DOHH2 (cell line): ENCODE results near the gene SHB.

Experiments
- H3F3A ChIP-seq: fragments of 200-600 bp; sonication (generic), shearing (Covaris generic); 2 replicates; pipeline ENCODE4 v1.6.0; 2016; ENCODE audit warnings: antibody characterized with exemption, mild to moderate bottlenecking; ENCODE audit not compliant: control insufficient read depth, insufficient read depth
- H3K27ac ChIP-seq: fragments of 200-600 bp; sonication (generic); 2 replicates; pipeline ENCODE4 v1.5.1; 2014; ENCODE audit warnings: low read depth, mild to moderate bottlenecking, low read length, moderate library complexity
- H3K27me3 ChIP-seq: fragments of 200-600 bp; sonication (generic); 2 replicates; pipeline ENCODE4 v1.6.1; 2014; ENCODE audit warnings: mild to moderate bottlenecking, low read length, mixed read lengths; ENCODE audit not compliant: control insufficient read depth
- H3K36me3 ChIP-seq: fragments of 200-600 bp; sonication (generic); 2 replicates; pipeline ENCODE4 v1.6.1; 2014; ENCODE audit warnings: mild to moderate bottlenecking, low read length, moderate library complexity, mixed read lengths; ENCODE audit not compliant: control insufficient read depth
- H3K4me1 ChIP-seq: fragments of 200-600 bp; sonication (generic); 2 replicates; pipeline ENCODE4 v1.6.1; 2014; ENCODE audit warnings: mild to moderate bottlenecking, low read length, mixed read lengths; ENCODE audit not compliant: control insufficient read depth
- H3K4me2 ChIP-seq: fragments of 200-600 bp; sonication (generic); 2 replicates; pipeline ENCODE4 v1.6.0; 2014; ENCODE audit warnings: mild to moderate bottlenecking, low read length, moderate library complexity
- H3K4me3 ChIP-seq: fragments of 200-600 bp; sonication (generic); 2 replicates; pipeline ENCODE4 v1.5.1; 2014; ENCODE audit warnings: mild to moderate bottlenecking, low read length, mixed read lengths
- H3K79me2 ChIP-seq: fragments of 200-600 bp; sonication (generic); 2 replicates; pipeline ENCODE4 v1.6.1; 2014; ENCODE audit warnings: mild to moderate bottlenecking, low read length, mixed read lengths; ENCODE audit not compliant: control insufficient read depth
- H3K9me2 ChIP-seq: fragments of 200-600 bp; sonication (generic); replicated peaks from 2 replicates; pipeline ENCODE4 v1.6.1; 2014; ENCODE audit warnings: mild to moderate bottlenecking, low read length, mixed read lengths; ENCODE audit not compliant: control insufficient read depth
- H3K9me3 ChIP-seq: fragments of 200-600 bp; sonication (generic); 2 replicates; pipeline ENCODE4 v1.6.1; 2014; ENCODE audit warnings: antibody characterized with exemption, low read length, mixed read lengths; ENCODE audit not compliant: control insufficient read depth, insufficient read depth
- H4K20me1 ChIP-seq: fragments of 200-600 bp; sonication (generic); 2 replicates; pipeline ENCODE4 v1.6.0; 2014; ENCODE audit warnings: low read depth, mild to moderate bottlenecking, antibody characterized with exemption, low read length, moderate library complexity; ENCODE audit not compliant: control insufficient read depth, insufficient read depth
- CTCF ChIP-seq: fragments of 200-600 bp; sonication (generic); IDR thresholded peaks from one replicate; pipeline ENCODE4 v1.5.1; 2014; ENCODE audit warnings: antibody characterized with exemption, mild to moderate bottlenecking, low read depth, low read length; ENCODE audit not compliant: poor library complexity, severe bottlenecking
- EZH2phosphoT487 ChIP-seq: fragments of 200-600 bp; sonication (generic); IDR thresholded peaks from 2 replicates; pipeline ENCODE4 v1.6.1; 2017; ENCODE audit warnings: borderline replicate concordance, mild to moderate bottlenecking, antibody characterized with exemption, low read length, moderate library complexity, mixed read lengths

Gene SHB

GRCh38 chr9:38092656-38093055 is 23.6 kb upstream of the SHB start:
- H4K20me1 ChIP-seq = no peaks in the 10 kb centered on the region
- H3K9me3 ChIP-seq = no peaks in the 10 kb centered on the region
- no peaks in the 10 kb centered on the region for H3K9me2 ChIP-seq
- H3K4me1 ChIP-seq = no peaks in the 10 kb centered on the region
- no peak overlapping the region for H3K4me3 ChIP-seq
- TF ChIP-seq EZH2phosphoT487 = no peak
- TF ChIP-seq CTCF = no peak
- peaks cover 5% of the 10 kb centered on the region for H3K27me3 ChIP-seq
- no peaks in the 10 kb centered on the region for H3K79me2 ChIP-seq
- H3K27ac ChIP-seq = no peak overlapping the region
- no peaks in the 10 kb centered on the region for H3K36me3 ChIP-seq
- no peak overlapping the region for H3K4me2 ChIP-seq
- H3F3A ChIP-seq = no peaks in the 10 kb centered on the region

- Histone ChIP-seq H3K4me1 (no peaks in the 10 kb centered on the region), H3F3A (no peaks in the 10 kb centered on the region), H3K4me2 (no peak overlapping the region), H3K9me2 (no peaks in the 10 kb centered on the region), H3K36me3 (no peaks in the 10 kb centered on the region), H4K20me1 (no peaks in the 10 kb centered on the region), H3K4me3 (no peak overlapping the region), H3K79me2 (no peaks in the 10 kb centered on the region), H3K27me3 (peaks cover 5% of the 10 kb centered on the region), H3K27ac (no peak overlapping the region), H3K9me3 (no peaks in the 10 kb centered on the region)
- TF ChIP-seq CTCF (no peak), EZH2phosphoT487 (no peak)
Observed at GRCh38 chr9:38092200-38092524, 23.1 kb upstream of the SHB start.

GRCh38 chr9:38091310-38092199 is 22.5 kb upstream of the SHB start:
- Histone ChIP-seq H3K79me2 (no peaks in the 10 kb centered on the region), H3K9me2 (no peaks in the 10 kb centered on the region), H4K20me1 (no peaks in the 10 kb centered on the region), H3K27me3 (peaks cover 5% of the 10 kb centered on the region), H3K4me3 (no peak overlapping the region), H3K27ac (no peak overlapping the region), H3K36me3 (no peaks in the 10 kb centered on the region), H3K4me1 (no peaks in the 10 kb centered on the region), H3K4me2 (no peak overlapping the region), H3K9me3 (no peaks in the 10 kb centered on the region), H3F3A (no peaks in the 10 kb centered on the region)
- TF ChIP-seq EZH2phosphoT487 (no peak), CTCF (no peak)
